Small intestine (tissue), 7 donors: ENCODE measurements around the gene NT5DC3. TPM values are rescaled to one million over a fixed set of nuclear protein-coding genes. Genes with fewer than 3 reads are reported as not detected.

Experiments
- DNase-seq, 2 donors: peaks; one replicate each; pipeline versions ENCODE4 v3.0.0 to v3.0.0-alpha.2; 2013
- FAIRE-seq: peaks from 2 replicates; lab custom pipeline; 2012; peaks lifted over from hg19 to GRCh38; lab: Jason Lieb, UNC
- H3K27ac ChIP-seq, 3 donors: one replicate each; pipeline ENCODE4 v1.5.1; 2013; ENCODE audit warnings: low read length in 2 of 3, mild to moderate bottlenecking in 2 of 3, control low read depth in 1 of 3, inconsistent platforms in 1 of 3, low read depth in 1 of 3, moderate library complexity in 1 of 3
- H3K27me3 ChIP-seq, 3 donors: one replicate each; pipeline ENCODE4 v1.6.1; 2013; ENCODE audit warnings: low read length in 3 of 3, inconsistent platforms in 1 of 3; ENCODE audit not compliant: control insufficient read depth in 3 of 3, insufficient read depth in 3 of 3
- H3K36me3 ChIP-seq, 3 donors: one replicate each; pipeline ENCODE4 v1.6.1; 2013; ENCODE audit warnings: low read length in 3 of 3, inconsistent platforms in 1 of 3, low read depth in 1 of 3, mild to moderate bottlenecking in 1 of 3, moderate library complexity in 1 of 3; ENCODE audit not compliant: control insufficient read depth in 3 of 3, insufficient read depth in 2 of 3
- H3K4me1 ChIP-seq, 3 donors: one replicate each; pipeline ENCODE4 v1.6.1; 2013; ENCODE audit warnings: low read length in 2 of 3, inconsistent platforms in 1 of 3, low read depth in 1 of 3, mild to moderate bottlenecking in 1 of 3, moderate library complexity in 1 of 3; ENCODE audit not compliant: control insufficient read depth in 3 of 3, insufficient read depth in 2 of 3
- H3K4me3 ChIP-seq, 3 donors: one replicate each; pipeline ENCODE4 v1.5.1; 2013; ENCODE audit warnings: low read length in 3 of 3, control low read depth in 1 of 3, inconsistent platforms in 1 of 3, low read depth in 1 of 3, mild to moderate bottlenecking in 1 of 3, moderate library complexity in 1 of 3
- H3K9me3 ChIP-seq, 2 donors: one replicate each; pipeline ENCODE4 v1.6.1; 2013; ENCODE audit warnings: low read depth in 1 of 2, low read length in 1 of 2; ENCODE audit not compliant: control insufficient read depth in 2 of 2, insufficient read depth in 1 of 2
- WGBS, 3 donors: extraction: QIAGEN DNeasy Blood & Tissue Kit; methylation state at CpG; one replicate each; pipeline ENCODE4 v1.1.7; 2013; 5-methylcytosine and 5-hydroxymethylcytosine counted together
- polyA plus RNA-seq, 4 donors: library from polyadenylated mRNA; stranded (reverse) in 3 of 4; unstranded in 1 of 4; fragments of 200-250 nt in 3 of 4; fragments of 120-200 nt in 1 of 4; gene quantifications; one replicate each; pipeline versions ENCODE4 v1.2.1 to v1.2.3, GENCODE V29; 2013
- donor health status: healthy with polysubstance abuse.
- donor health status: control.
- donor health status: control.
- donor health status: Bipolar disorder and iron deficiency.
- donor health status: healthy.

The NT5DC3 gene
- polyA plus RNA-seq, 4 donors: 0.22 to 8.7 (median 0.78) TPM

- WGBS, 3 donors: 28 to 33% (median 31%) methylated on average over 8 of the region's 8 CpGs
- FAIRE-seq: no peak
These were observed 39.5 kb upstream of the NT5DC3 start for GRCh38 chr12:103880299-103881142.

GRCh38 chr12:103879878-103880277 is 38.8 kb upstream of the NT5DC3 start:
- no peaks in the 10 kb centered on the region for H3K36me3 ChIP-seq
- DNase-seq (no peak), FAIRE-seq (no peak)
- WGBS, 3 donors: 41 to 89% (median 67%) methylated on average over 2 of the region's 2 CpGs
- no peak overlapping the region for H3K27ac ChIP-seq
- peaks cover 0 to 9% (median 0%) of the 10 kb centered on the region in 3 donors for H3K4me1 ChIP-seq
- H3K27me3 ChIP-seq: peaks cover 0 to 3% (median 0%) of the 10 kb centered on the region in 3 donors
- no peaks in the 10 kb centered on the region for H3K9me3 ChIP-seq
- H3K4me3 ChIP-seq: no peak overlapping the region

More at GRCh38 chr12:103880299-103881142, 39.5 kb upstream of the NT5DC3 start:
- peaks cover 0 to 3% (median 0%) of the 10 kb centered on the region in 3 donors for H3K27me3 ChIP-seq
- H3K9me3 ChIP-seq: no peaks in the 10 kb centered on the region
- H3K36me3 ChIP-seq: no peaks in the 10 kb centered on the region
- DNase-seq: peak in 1 of 2 donors; percentile 46
- H3K4me3 ChIP-seq: no peak overlapping the region
- no peak overlapping the region for H3K27ac ChIP-seq
- peaks cover 0 to 9% (median 0%) of the 10 kb centered on the region in 3 donors for H3K4me1 ChIP-seq

- FAIRE-seq (no peak), DNase-seq (no peak)
- peaks cover 0 to 3% (median 0%) of the 10 kb centered on the region in 3 donors for H3K27me3 ChIP-seq
- WGBS, 3 donors: 81 to 94% (median 84%) methylated on average over 9 of the region's 9 CpGs
- H3K36me3 ChIP-seq: no peaks in the 10 kb centered on the region
- H3K9me3 ChIP-seq: no peaks in the 10 kb centered on the region
- H3K27ac ChIP-seq: no peak overlapping the region
- peaks cover 0 to 9% (median 0%) of the 10 kb centered on the region in 3 donors for H3K4me1 ChIP-seq
- no peak overlapping the region for H3K4me3 ChIP-seq
These were observed 38.1 kb upstream of the NT5DC3 start for GRCh38 chr12:103879048-103879692.

- DNase-seq (peak; percentile 73 to 80), FAIRE-seq (no peak)
- no peaks in the 10 kb centered on the region for H3K9me3 ChIP-seq
- WGBS, 3 donors: 11 to 14% (median 12%) methylated on average over 5 of the region's 5 CpGs
- no peak overlapping the region for H3K27ac ChIP-seq
- H3K4me1 ChIP-seq: peaks cover 0 to 9% (median 0%) of the 10 kb centered on the region in 3 donors
- peaks cover 0 to 3% (median 0%) of the 10 kb centered on the region in 3 donors for H3K27me3 ChIP-seq
- no peak overlapping the region for H3K4me3 ChIP-seq
- no peaks in the 10 kb centered on the region for H3K36me3 ChIP-seq
These were observed 37.0 kb upstream of the NT5DC3 start for GRCh38 chr12:103877934-103878510.

GRCh38 chr12:103877288-103877687 is 36.3 kb upstream of the NT5DC3 start:
- Histone ChIP-seq H3K36me3 (no peaks in the 10 kb centered on the region), H3K27me3 (peaks cover 0 to 3% (median 0%) of the 10 kb centered on the region in 3 donors), H3K27ac (no peak overlapping the region), H3K9me3 (no peaks in the 10 kb centered on the region), H3K4me3 (no peak overlapping the region), H3K4me1 (peaks cover 0 to 9% (median 0%) of the 10 kb centered on the region in 3 donors)
- FAIRE-seq: no peak
- 41 to 59% (median 57%) methylated on average over 1 of the region's 1 CpG for WGBS, 3 donors
- no peak for DNase-seq

- no peak for FAIRE-seq
- 1 to 32% (median 30%) methylated on average over 1 of the region's 1 CpG for WGBS, 3 donors
These were observed 34.6 kb upstream of the NT5DC3 start for GRCh38 chr12:103875666-103876065.

GRCh38 chr12:103868215-103868614 is 27.2 kb upstream of the NT5DC3 start:
- Histone ChIP-seq H3K27me3 (no peaks in the 10 kb centered on the region), H3K36me3 (no peaks in the 10 kb centered on the region), H3K4me3 (no peak overlapping the region), H3K9me3 (no peaks in the 10 kb centered on the region), H3K4me1 (no peaks in the 10 kb centered on the region), H3K27ac (no peak overlapping the region)
- no peak for FAIRE-seq
- DNase-seq: no peak

More at GRCh38 chr12:103875666-103876065, 34.6 kb upstream of the NT5DC3 start:
- H3K9me3 ChIP-seq: no peaks in the 10 kb centered on the region
- H3K4me3 ChIP-seq: no peak overlapping the region
- no peak for DNase-seq
- H3K27ac ChIP-seq: no peak overlapping the region
- H3K4me1 ChIP-seq: peaks cover 0 to 5% (median 0%) of the 10 kb centered on the region in 3 donors
- H3K27me3 ChIP-seq: peaks cover 0 to 3% (median 0%) of the 10 kb centered on the region in 3 donors
- H3K36me3 ChIP-seq: no peaks in the 10 kb centered on the region

GRCh38 chr12:103865151-103865730 is 24.2 kb upstream of the NT5DC3 start:
- H3K27ac ChIP-seq: no peak overlapping the region
- FAIRE-seq: no peak
- 86 to 98% (median 89%) methylated on average over 2 of the region's 2 CpGs for WGBS, 3 donors

More at GRCh38 chr12:103865151-103865730, 24.2 kb upstream of the NT5DC3 start:
- Histone ChIP-seq H3K27me3 (no peaks in the 10 kb centered on the region), H3K4me3 (no peak overlapping the region), H3K36me3 (no peaks in the 10 kb centered on the region), H3K4me1 (no peaks in the 10 kb centered on the region), H3K9me3 (no peaks in the 10 kb centered on the region)
- DNase-seq: no peak
